Osteoblast (primary cell): ENCODE data around the gene SLC25A26. TPM values are rescaled to one million over a fixed set of nuclear protein-coding genes. Genes with fewer than 3 reads are reported as not detected.

Experiments used
- DNase-seq: peaks from one replicate; pipeline ENCODE4 v3.0.0; 2011; ENCODE audit warnings: low spot score, mixed read lengths; ENCODE audit not compliant: insufficient read length; ENCODE audit errors: missing footprints
- H2AFZ ChIP-seq: 2 replicates; pipeline ENCODE4 v1.6.0; 2011; ENCODE audit warnings: mild to moderate bottlenecking, low read length
- H3K27ac ChIP-seq: 2 replicates; pipeline ENCODE4 v1.5.1; 2011; ENCODE audit warnings: mild to moderate bottlenecking, low read depth, low read length, moderate library complexity
- H3K27me3 ChIP-seq: 2 replicates; pipeline ENCODE4 v1.6.0; 2012; ENCODE audit warnings: mild to moderate bottlenecking, control low read depth, inconsistent platforms, low read length, moderate library complexity; ENCODE audit not compliant: insufficient read depth
- H3K36me3 ChIP-seq: 2 replicates; pipeline ENCODE4 v1.5.1; 2011; ENCODE audit warnings: mild to moderate bottlenecking, low read length, control low read depth, moderate library complexity; ENCODE audit not compliant: insufficient read depth
- H3K4me1 ChIP-seq: 2 replicates; pipeline ENCODE4 v1.5.1; 2011; ENCODE audit warnings: mild to moderate bottlenecking, low read length, control low read depth, moderate library complexity; ENCODE audit not compliant: insufficient read depth
- H3K4me2 ChIP-seq: 2 replicates; pipeline ENCODE4 v1.6.0; 2011; ENCODE audit warnings: mild to moderate bottlenecking, low read length; ENCODE audit not compliant: insufficient read depth
- H3K4me3 ChIP-seq: fragments of 200-600 bp; sonication (generic); 3 replicates; pipeline ENCODE4 v1.5.1; 2012; ENCODE audit warnings: mild to moderate bottlenecking, low read length, inconsistent platforms; ENCODE audit not compliant: insufficient read depth
- H3K79me2 ChIP-seq: 2 replicates; pipeline ENCODE4 v1.6.0; 2012; ENCODE audit warnings: mild to moderate bottlenecking, low read length, control low read depth, inconsistent platforms; ENCODE audit not compliant: insufficient read depth
- H3K9me3 ChIP-seq: 2 replicates; pipeline ENCODE4 v1.5.1; 2011; ENCODE audit warnings: low read depth, low read length, control low read depth
- H4K20me1 ChIP-seq: 2 replicates; pipeline ENCODE4 v1.6.0; 2012; ENCODE audit warnings: mild to moderate bottlenecking, low read length, control low read depth; ENCODE audit not compliant: insufficient read depth
- total RNA-seq: library from RNA; depleted of rRNA; stranded (reverse); fragments of >200 nt; gene quantifications from 2 replicates; pipeline ENCODE4 v1.2.3, GENCODE V29; 2012
- TF ChIP-seq, protein P1 (sequence below): IDR thresholded peaks from 2 replicates; pipeline ENCODE4 v1.5.1; 2011; ENCODE audit warnings: mild to moderate bottlenecking, low read depth, low read length, moderate library complexity; ENCODE audit errors: extremely low read depth

SLC25A26 gene
- total RNA-seq, 1 donor, result 26.1 TPM

- Histone ChIP-seq H3K36me3 (no peaks in the 10 kb centered on the region), H3K4me3 (no peak overlapping the region), H3K9me3 (no peaks in the 10 kb centered on the region), H3K4me1 (no peaks in the 10 kb centered on the region), H3K27me3 (no peaks in the 10 kb centered on the region), H3K4me2 (no peak overlapping the region), H2AFZ (no peak overlapping the region), H3K27ac (no peak overlapping the region), H3K79me2 (peaks cover 2% of the 10 kb centered on the region), H4K20me1 (no peaks in the 10 kb centered on the region)
- no peak for DNase-seq
- TF ChIP-seq, protein P1, sequence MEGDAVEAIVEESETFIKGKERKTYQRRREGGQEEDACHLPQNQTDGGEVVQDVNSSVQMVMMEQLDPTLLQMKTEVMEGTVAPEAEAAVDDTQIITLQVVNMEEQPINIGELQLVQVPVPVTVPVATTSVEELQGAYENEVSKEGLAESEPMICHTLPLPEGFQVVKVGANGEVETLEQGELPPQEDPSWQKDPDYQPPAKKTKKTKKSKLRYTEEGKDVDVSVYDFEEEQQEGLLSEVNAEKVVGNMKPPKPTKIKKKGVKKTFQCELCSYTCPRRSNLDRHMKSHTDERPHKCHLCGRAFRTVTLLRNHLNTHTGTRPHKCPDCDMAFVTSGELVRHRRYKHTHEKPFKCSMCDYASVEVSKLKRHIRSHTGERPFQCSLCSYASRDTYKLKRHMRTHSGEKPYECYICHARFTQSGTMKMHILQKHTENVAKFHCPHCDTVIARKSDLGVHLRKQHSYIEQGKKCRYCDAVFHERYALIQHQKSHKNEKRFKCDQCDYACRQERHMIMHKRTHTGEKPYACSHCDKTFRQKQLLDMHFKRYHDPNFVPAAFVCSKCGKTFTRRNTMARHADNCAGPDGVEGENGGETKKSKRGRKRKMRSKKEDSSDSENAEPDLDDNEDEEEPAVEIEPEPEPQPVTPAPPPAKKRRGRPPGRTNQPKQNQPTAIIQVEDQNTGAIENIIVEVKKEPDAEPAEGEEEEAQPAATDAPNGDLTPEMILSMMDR, result no peak
These were observed 6.2 kb downstream of the SLC25A26 start for GRCh38 chr3:66227051-66227450.

GRCh38 chr3:66227915-66228314 lies 7.1 kb downstream of the SLC25A26 start:
- Histone ChIP-seq H3K27me3 (no peaks in the 10 kb centered on the region), H3K4me2 (no peak overlapping the region), H4K20me1 (no peaks in the 10 kb centered on the region), H3K4me1 (no peaks in the 10 kb centered on the region), H3K4me3 (no peak overlapping the region), H3K79me2 (peaks cover 4% of the 10 kb centered on the region), H2AFZ (no peak overlapping the region), H3K27ac (no peak overlapping the region), H3K36me3 (no peaks in the 10 kb centered on the region), H3K9me3 (no peaks in the 10 kb centered on the region)
- DNase-seq, result no peak
- TF ChIP-seq, protein P1, result no peak

- no peaks in the 10 kb centered on the region for H4K20me1 ChIP-seq
- H3K27me3 ChIP-seq, result no peaks in the 10 kb centered on the region
- no peak overlapping the region for H3K4me2 ChIP-seq
- no peak overlapping the region for H3K4me3 ChIP-seq
- peaks cover 4% of the 10 kb centered on the region for H3K79me2 ChIP-seq
- TF ChIP-seq, protein P1, result no peak
- DNase-seq, result peak; percentile 62
- no peaks in the 10 kb centered on the region for H3K36me3 ChIP-seq
- no peaks in the 10 kb centered on the region for H3K4me1 ChIP-seq
- H2AFZ ChIP-seq, result no peak overlapping the region
- H3K9me3 ChIP-seq, result no peaks in the 10 kb centered on the region
- no peak overlapping the region for H3K27ac ChIP-seq
These were observed 7.9 kb downstream of the SLC25A26 start for GRCh38 chr3:66228707-66229106.

GRCh38 chr3:66229931-66230330 lies 9.1 kb downstream of the SLC25A26 start:
- TF ChIP-seq, protein P1, result no peak
- H4K20me1 ChIP-seq, result no peaks in the 10 kb centered on the region

More at GRCh38 chr3:66229931-66230330, 9.1 kb downstream of the SLC25A26 start:
- H3K79me2 ChIP-seq, result peaks cover 4% of the 10 kb centered on the region
- no peaks in the 10 kb centered on the region for H3K9me3 ChIP-seq
- H3K36me3 ChIP-seq, result no peaks in the 10 kb centered on the region
- H3K4me2 ChIP-seq, result no peak overlapping the region
- H3K4me3 ChIP-seq, result no peak overlapping the region
- H2AFZ ChIP-seq, result no peak overlapping the region
- no peaks in the 10 kb centered on the region for H3K4me1 ChIP-seq
- DNase-seq, result no peak
- no peak overlapping the region for H3K27ac ChIP-seq
- no peaks in the 10 kb centered on the region for H3K27me3 ChIP-seq
